ENCODE results near the gene VPREB3. TPM values are rescaled to one million over a fixed set of nuclear protein-coding genes. Genes with fewer than 3 reads are reported as not detected.

Gene VPREB3
- total RNA-seq (2013), result 0.81 TPM
- polyA plus RNA-seq, result 1 to 10 TPM in 2 of 3 donors, under 1 TPM in 1; 0.88 to 1.0 (median 1.0) TPM
- polyA minus RNA-seq, result 1.4 TPM in 1 of 2 replicates, not detected in the other
- 0 to 0.13 (median 0.06) reads per million in 11 experiments for total RNA-seq

GRCh38 chr22:23754220-23754919, at the start of gene VPREB3:
TSS of gene VPREB3 (minus strand) at chr22:23754425. CDS start at chr22:23754363, 62 bp downstream.
- intact Hi-C loops (cut with micrococcal nuclease), result no loop called here
- Histone ChIP-seq H3K27ac (ENCODE audit: low read depth in 1 of 2, low read length in 2 of 2) (no peak within 1 kb of the TSS), H3K4me3 (replicated peaks in 1 of 3; ENCODE audit: low read depth in 2 of 3, low read length in 3 of 3) (no peak within 1 kb of the TSS), H3K9ac (ENCODE audit: insufficient read depth, low read length, poor library complexity, severe bottlenecking) (no peak within 1 kb of the TSS), H2AFZ (ENCODE audit: insufficient read depth, low read depth, low read length, poor library complexity, severe bottlenecking) (no peak within 1 kb of the TSS), H3K79me2 (ENCODE audit: insufficient read depth, low read length) (peaks cover 6% of the 10 kb centered on the region), H3K4me2 (replicated peaks; ENCODE audit: extremely low read depth, low read length, poor library complexity, severe bottlenecking) (no peak within 1 kb of the TSS), H3K9me3 (replicated peaks in 1 of 2; ENCODE audit: control insufficient read depth in 1 of 2, insufficient read depth in 1 of 2, low read length in 2 of 2) (no peaks in the 10 kb centered on the region), H4K20me1 (ENCODE audit: insufficient read depth, low read length) (no peaks in the 10 kb centered on the region), H3K4me1 (ENCODE audit: control insufficient read depth in 1 of 2, insufficient read depth in 2 of 2, low read length in 2 of 2) (peaks cover 22 to 26% of the 10 kb centered on the region in 2 donors), H3K36me3 (replicated peaks in 1 of 2; ENCODE audit: control insufficient read depth in 1 of 2, insufficient read depth in 2 of 2, low read length in 2 of 2) (no peaks in the 10 kb centered on the region), H3K27me3 (ENCODE audit: control insufficient read depth in 2 of 2, insufficient read depth in 2 of 2, low read length in 2 of 2) (no peaks in the 10 kb centered on the region)
- no peak for TF ChIP-seq CTCF (IDR thresholded peaks at IDR 0.05)
- Mint-ChIP-seq H3K27ac (peak within 1 kb of the TSS in 1 of 7 donors; percentile 54), H3K27me3 (ENCODE audit: low read depth in 3 of 3) (peaks cover 0 to 3% (median 2%) of the 10 kb centered on the region in 3 donors), H3K36me3 (no peaks in the 10 kb centered on the region), H3K9me3 (peaks cover 0 to 2% (median 0%) of the 10 kb centered on the region in 7 donors), H3K4me1 (peaks cover 23% of the 10 kb centered on the region), H3K4me3 (peak within 1 kb of the TSS in 1 of 2 donors; percentile 39)
- no peak for DNase-seq
- WGBS (ENCODE audit: insufficient coverage), result 85% methylated on average over 10 of the region's 14 CpGs

GRCh38 chr22:23803001-23803819, 49.0 kb upstream of the VPREB3 start:
- Histone ChIP-seq H2AFZ (ENCODE audit: insufficient read depth, low read depth, low read length, poor library complexity, severe bottlenecking) (no peak overlapping the region), H3K79me2 (ENCODE audit: insufficient read depth, low read length) (no peaks in the 10 kb centered on the region), H3K27me3 (ENCODE audit: control insufficient read depth in 2 of 2, insufficient read depth in 2 of 2, low read length in 2 of 2) (no peaks in the 10 kb centered on the region), H3K27ac (ENCODE audit: low read depth in 1 of 2, low read length in 2 of 2) (no peak overlapping the region), H4K20me1 (ENCODE audit: insufficient read depth, low read length) (no peaks in the 10 kb centered on the region), H3K9me3 (replicated peaks in 1 of 2; ENCODE audit: control insufficient read depth in 1 of 2, insufficient read depth in 1 of 2, low read length in 2 of 2) (no peaks in the 10 kb centered on the region), H3K9ac (ENCODE audit: insufficient read depth, low read length, poor library complexity, severe bottlenecking) (no peak overlapping the region), H3K4me2 (replicated peaks; ENCODE audit: extremely low read depth, low read length, poor library complexity, severe bottlenecking) (no peak overlapping the region), H3K4me3 (replicated peaks in 1 of 3; ENCODE audit: low read depth in 2 of 3, low read length in 3 of 3) (no peak overlapping the region), H3K4me1 (ENCODE audit: control insufficient read depth in 1 of 2, insufficient read depth in 2 of 2, low read length in 2 of 2) (no peaks in the 10 kb centered on the region), H3K36me3 (replicated peaks in 1 of 2; ENCODE audit: control insufficient read depth in 1 of 2, insufficient read depth in 2 of 2, low read length in 2 of 2) (peaks cover 78 to 95% of the 10 kb centered on the region in 2 donors)
- WGBS (ENCODE audit: insufficient coverage), result 89% methylated on average over 19 of the region's 21 CpGs
- TF ChIP-seq CTCF (IDR thresholded peaks at IDR 0.05), result no peak
- intact Hi-C loops (cut with micrococcal nuclease), result no loop called here
- Mint-ChIP-seq H3K4me1 (no peaks in the 10 kb centered on the region), H3K36me3 (peaks cover 76 to 100% of the 10 kb centered on the region in 2 donors), H3K4me3 (no peak overlapping the region), H3K27me3 (ENCODE audit: low read depth in 3 of 3) (peaks cover 0 to 2% (median 0%) of the 10 kb centered on the region in 3 donors), H3K27ac (peak overlapping the region in 3 of 7 donors; percentile 14 to 69 (median 28)), H3K9me3 (no peaks in the 10 kb centered on the region)
- DNase-seq, result no peak

Data from CD14-positive monocyte (primary cell).